H9 (cell line): ENCODE data around the gene CCDC92. TPM values are rescaled to one million over a fixed set of nuclear protein-coding genes. Genes with fewer than 3 reads are reported as not detected.

Source experiments
- DNase-seq: peaks from one replicate; pipeline ENCODE4 v3.0.0-alpha.2; 2017
- H2AFZ ChIP-seq: one replicate; pipeline ENCODE4 v1.6.1; 2013; ENCODE audit warnings: mild to moderate bottlenecking, low read length, control low read depth, moderate library complexity
- H2AK5ac ChIP-seq: 2 replicates; pipeline ENCODE4 v1.6.1; 2013; ENCODE audit warnings: low read length, control low read depth, mixed read lengths; ENCODE audit not compliant: insufficient read length
- H2BK120ac ChIP-seq: one replicate; pipeline ENCODE4 v1.6.1; 2013; ENCODE audit warnings: low read depth, mild to moderate bottlenecking, low read length, control low read depth, inconsistent platforms; ENCODE audit not compliant: poor library complexity, severe bottlenecking
- H2BK12ac ChIP-seq: 2 replicates; pipeline ENCODE4 v1.6.1; 2013; ENCODE audit warnings: low read length, control low read depth, mixed read lengths, low read depth; ENCODE audit not compliant: insufficient read length
- H2BK15ac ChIP-seq: 2 replicates; pipeline ENCODE4 v1.6.1; 2013; ENCODE audit warnings: low read depth, low read length, control low read depth
- H2BK20ac ChIP-seq: one replicate; pipeline ENCODE4 v1.6.1; 2013; ENCODE audit warnings: low read depth, mild to moderate bottlenecking, low read length, control low read depth, inconsistent platforms; ENCODE audit not compliant: poor library complexity, severe bottlenecking
- H2BK5ac ChIP-seq: 2 replicates; pipeline ENCODE4 v1.6.1; 2013; ENCODE audit warnings: low read length, control low read depth, mixed read lengths; ENCODE audit not compliant: insufficient read length
- H3K14ac ChIP-seq: 2 replicates; pipeline ENCODE4 v1.6.1; 2013; ENCODE audit warnings: low read length, control low read depth; ENCODE audit not compliant: insufficient read depth
- H3K18ac ChIP-seq: 2 replicates; pipeline ENCODE4 v1.6.1; 2013; ENCODE audit warnings: low read depth, mild to moderate bottlenecking, mixed read lengths, low read length, control low read depth; ENCODE audit not compliant: insufficient read length
- H3K23ac ChIP-seq: 2 replicates; pipeline ENCODE4 v1.6.1; 2013; ENCODE audit warnings: low read length, control low read depth, mixed read lengths, low read depth; ENCODE audit not compliant: insufficient read length
- H3K23me2 ChIP-seq: 2 replicates; pipeline ENCODE4 v1.6.1; 2013; ENCODE audit warnings: low read depth, mild to moderate bottlenecking, mixed read lengths, low read length, control low read depth; ENCODE audit not compliant: insufficient read length, poor library complexity, severe bottlenecking
- H3K27ac ChIP-seq: 2 replicates; pipeline ENCODE4 v1.5.1; 2013; ENCODE audit warnings: low read length, control low read depth, mixed read lengths, low read depth; ENCODE audit not compliant: insufficient read length
- H3K27me3 ChIP-seq: 2 replicates; pipeline ENCODE4 v1.6.1; 2013; ENCODE audit warnings: low read length, control low read depth, inconsistent platforms; ENCODE audit not compliant: insufficient read depth
- H3K4ac ChIP-seq: 2 replicates; pipeline ENCODE4 v1.6.1; 2013; ENCODE audit warnings: low read depth, mild to moderate bottlenecking, control low read depth, inconsistent platforms, low read length, moderate library complexity
- H3K4me1 ChIP-seq: 2 replicates; pipeline ENCODE4 v1.6.1; 2013; ENCODE audit warnings: low read length, control low read depth, inconsistent platforms; ENCODE audit not compliant: insufficient read depth
- H3K4me2 ChIP-seq: 2 replicates; pipeline ENCODE4 v1.6.1; 2013; ENCODE audit warnings: low read length, control low read depth, mixed read lengths; ENCODE audit not compliant: insufficient read length, insufficient read depth
- H3K56ac ChIP-seq: 2 replicates; pipeline ENCODE4 v1.6.1; 2013; ENCODE audit warnings: low read depth, mild to moderate bottlenecking, mixed read lengths, low read length, control low read depth; ENCODE audit not compliant: insufficient read length
- H3K79me1 ChIP-seq: 2 replicates; pipeline ENCODE4 v1.6.1; 2013; ENCODE audit warnings: low read depth, mild to moderate bottlenecking, moderate library complexity, low read length, control low read depth, inconsistent platforms; ENCODE audit not compliant: insufficient read depth, poor library complexity, severe bottlenecking
- H3K79me2 ChIP-seq: 2 replicates; pipeline ENCODE4 v1.6.1; 2013; ENCODE audit warnings: low read length, control low read depth, inconsistent platforms; ENCODE audit not compliant: insufficient read depth
- H3K9ac ChIP-seq: 2 replicates; pipeline ENCODE4 v1.6.1; 2013; ENCODE audit warnings: low read length, control low read depth, mixed read lengths; ENCODE audit not compliant: insufficient read length; ENCODE audit errors: extremely low read depth
- H3K9me3 ChIP-seq: one replicate; pipeline ENCODE4 v1.6.1; 2013; ENCODE audit warnings: low read depth, low read length, inconsistent platforms; ENCODE audit not compliant: control insufficient read depth
- H3T11ph ChIP-seq: one replicate; pipeline ENCODE4 v1.6.1; 2013; ENCODE audit warnings: mild to moderate bottlenecking, low read length, control low read depth, inconsistent platforms
- H4K20me1 ChIP-seq: one replicate; pipeline ENCODE4 v1.6.1; 2013; ENCODE audit not compliant: control insufficient read depth, insufficient read length, insufficient read depth
- H4K5ac ChIP-seq: 2 replicates; pipeline ENCODE4 v1.6.1; 2013; ENCODE audit warnings: low read depth, mild to moderate bottlenecking, mixed read lengths, low read length, control low read depth; ENCODE audit not compliant: insufficient read length
- H4K8ac ChIP-seq: replicated peaks from 2 replicates; pipeline ENCODE4 v1.6.1; 2013; ENCODE audit warnings: low read length, control low read depth, mixed read lengths, low read depth; ENCODE audit not compliant: insufficient read length
- H4K91ac ChIP-seq: 2 replicates; pipeline ENCODE4 v1.6.1; 2013; ENCODE audit warnings: low read depth, mild to moderate bottlenecking, moderate library complexity, mixed read lengths, low read length, control low read depth; ENCODE audit not compliant: insufficient read length
- H3K27ac Mint-ChIP-seq, 3 experiments: 2 replicates in 2 of 3; 3 replicates in 1 of 3; pipeline ENCODE4 v1.8.0; 2020 to 2021; ENCODE audit warnings: mixed read lengths in 3 of 3, mild to moderate bottlenecking in 1 of 3, moderate library complexity in 1 of 3
- H3K27me3 Mint-ChIP-seq: 2 replicates; pipeline ENCODE4 v1.8.0; 2021; ENCODE audit warnings: low read depth, mild to moderate bottlenecking, moderate library complexity, mixed read lengths
- H3K36me3 Mint-ChIP-seq, 3 experiments: 2 replicates in 2 of 3; 3 replicates in 1 of 3; pipeline ENCODE4 v1.8.0; 2020 to 2021; ENCODE audit warnings: low read depth in 3 of 3, mixed read lengths in 3 of 3; ENCODE audit not compliant: insufficient read depth in 1 of 3
- H3K4me1 Mint-ChIP-seq, 2 experiments: 2 replicates each; pipeline ENCODE4 v1.8.0; 2020; ENCODE audit warnings: mixed read lengths in 2 of 2
- H3K4me3 Mint-ChIP-seq, 2 experiments: 2 replicates in 1 of 2; 3 replicates in 1 of 2; pipeline ENCODE4 v1.8.0; 2020 to 2021; ENCODE audit warnings: mild to moderate bottlenecking in 2 of 2, mixed read lengths in 2 of 2, moderate library complexity in 1 of 2
- H3K9me3 Mint-ChIP-seq, 2 experiments: 2 replicates in 1 of 2; 3 replicates in 1 of 2; pipeline ENCODE4 v1.8.0; 2020; ENCODE audit warnings: mild to moderate bottlenecking in 2 of 2, mixed read lengths in 2 of 2, moderate library complexity in 1 of 2
- WGBS: extraction: QIAGEN DNeasy Blood & Tissue Kit; methylation state at CpG from one replicate; pipeline ENCODE4 v1.1.7; 2013; ENCODE audit warnings: missing lambda C conversion rate, low lambda C conversion rate, mixed read lengths; ENCODE audit not compliant: insufficient read length; ENCODE audit errors: extremely low coverage; 5-methylcytosine and 5-hydroxymethylcytosine counted together
- total RNA-seq: library from RNA; stranded (reverse); gene quantifications from 2 replicates; pipeline ENCODE4 v1.2.1, GENCODE V29; 2021
- TF ChIP-seq, protein P1 (sequence below): fragments of 200-600 bp; sonication (generic); conservative IDR thresholded peaks from 3 replicates; pipeline ENCODE4 v1.8.0; 2021; ENCODE audit warnings: antibody characterized with exemption, mild to moderate bottlenecking

Gene CCDC92
- total RNA-seq, 1 experiment from 2014 or later, result 1.3 TPM

- no peak overlapping the region for H2BK12ac ChIP-seq
- TF ChIP-seq, protein P1, sequence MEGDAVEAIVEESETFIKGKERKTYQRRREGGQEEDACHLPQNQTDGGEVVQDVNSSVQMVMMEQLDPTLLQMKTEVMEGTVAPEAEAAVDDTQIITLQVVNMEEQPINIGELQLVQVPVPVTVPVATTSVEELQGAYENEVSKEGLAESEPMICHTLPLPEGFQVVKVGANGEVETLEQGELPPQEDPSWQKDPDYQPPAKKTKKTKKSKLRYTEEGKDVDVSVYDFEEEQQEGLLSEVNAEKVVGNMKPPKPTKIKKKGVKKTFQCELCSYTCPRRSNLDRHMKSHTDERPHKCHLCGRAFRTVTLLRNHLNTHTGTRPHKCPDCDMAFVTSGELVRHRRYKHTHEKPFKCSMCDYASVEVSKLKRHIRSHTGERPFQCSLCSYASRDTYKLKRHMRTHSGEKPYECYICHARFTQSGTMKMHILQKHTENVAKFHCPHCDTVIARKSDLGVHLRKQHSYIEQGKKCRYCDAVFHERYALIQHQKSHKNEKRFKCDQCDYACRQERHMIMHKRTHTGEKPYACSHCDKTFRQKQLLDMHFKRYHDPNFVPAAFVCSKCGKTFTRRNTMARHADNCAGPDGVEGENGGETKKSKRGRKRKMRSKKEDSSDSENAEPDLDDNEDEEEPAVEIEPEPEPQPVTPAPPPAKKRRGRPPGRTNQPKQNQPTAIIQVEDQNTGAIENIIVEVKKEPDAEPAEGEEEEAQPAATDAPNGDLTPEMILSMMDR, result no peak
- no CpG with 5 or more reads among the region's 8 CpGs for WGBS
- no peak overlapping the region for H4K8ac ChIP-seq
- H2AK5ac ChIP-seq, result no peak overlapping the region
- no peaks in the 10 kb centered on the region for H3K9me3 Mint-ChIP-seq
- no peak overlapping the region for H4K91ac ChIP-seq
- H3K14ac ChIP-seq, result no peak overlapping the region
- no peaks in the 10 kb centered on the region for H4K20me1 ChIP-seq
- no peaks in the 10 kb centered on the region for H3K79me1 ChIP-seq
- H2BK120ac ChIP-seq, result no peak overlapping the region
- no peak overlapping the region for H2AFZ ChIP-seq
- no peaks in the 10 kb centered on the region for H3K23me2 ChIP-seq
- peaks cover 3 to 4% of the 10 kb centered on the region in 2 experiments; a peak in 2 of 4 replicates for H3K4me1 Mint-ChIP-seq
- H3K4me1 ChIP-seq, result no peaks in the 10 kb centered on the region
- H4K5ac ChIP-seq, result no peak overlapping the region
- H3K79me2 ChIP-seq, result no peaks in the 10 kb centered on the region
- DNase-seq, result no peak
- H3K18ac ChIP-seq, result no peak overlapping the region
- no peak overlapping the region for H3K4ac ChIP-seq
- no peak overlapping the region for H2BK5ac ChIP-seq
- no peak overlapping the region for H3K4me2 ChIP-seq
- no peak overlapping the region for H3K27ac Mint-ChIP-seq
- H3K27ac ChIP-seq, result no peak overlapping the region
- no peak overlapping the region for H3T11ph ChIP-seq
- H3K23ac ChIP-seq, result no peak overlapping the region
- no peak overlapping the region for H2BK15ac ChIP-seq
- H3K36me3 Mint-ChIP-seq, result no peaks in the 10 kb centered on the region; a peak in 2 of 7 replicates
- H3K9me3 ChIP-seq, result no peaks in the 10 kb centered on the region
- H2BK20ac ChIP-seq, result no peak overlapping the region
- H3K9ac ChIP-seq, result no peak overlapping the region
- peaks cover 96% of the 10 kb centered on the region for H3K27me3 Mint-ChIP-seq
- no peak overlapping the region for H3K4me3 Mint-ChIP-seq
- H3K27me3 ChIP-seq, result peaks cover 77% of the 10 kb centered on the region
- no peak overlapping the region for H3K56ac ChIP-seq
These were observed 5.5 kb downstream of the CCDC92 start for GRCh38 chr12:123967121-123967586.
